Measurements from ENCODE around the gene POLN.

The POLN gene

GRCh38 chr4:2061186-2062131, 180.5 kb downstream of the POLN start:
- TF ChIP-seq CTCF (IDR thresholded peaks at IDR 0.05; ENCODE audit: unreplicated experiment in 3 of 3): no peak
- Mint-ChIP-seq H3K27me3 (ENCODE audit: low read depth) (peaks cover 24% of the 10 kb centered on the region), H3K9me3 (no peaks in the 10 kb centered on the region), H3K36me3 (ENCODE audit: low read depth) (no peaks in the 10 kb centered on the region), H3K27ac (no peak overlapping the region), H3K4me3 (peak overlapping the region; percentile 20 to 51 (median 32)), H3K4me1 (peaks cover 4% of the 10 kb centered on the region)

- Mint-ChIP-seq H3K27me3 (ENCODE audit: low read depth) (peaks cover 32% of the 10 kb centered on the region), H3K36me3 (ENCODE audit: low read depth) (no peaks in the 10 kb centered on the region), H3K9me3 (no peaks in the 10 kb centered on the region), H3K27ac (no peak overlapping the region), H3K4me1 (peaks cover 4% of the 10 kb centered on the region), H3K4me3 (peak overlapping the region; percentile 39 to 70 (median 59))
- no peak for TF ChIP-seq CTCF (IDR thresholded peaks at IDR 0.05; ENCODE audit: unreplicated experiment in 3 of 3)
Measured at GRCh38 chr4:2060611-2061185, 181.2 kb downstream of the POLN start.

GRCh38 chr4:2059726-2060602, 182.0 kb downstream of the POLN start:
- Mint-ChIP-seq H3K36me3 (ENCODE audit: low read depth) (no peaks in the 10 kb centered on the region), H3K4me3 (peak overlapping the region in 1 of 3 experiments; percentile 46), H3K27ac (no peak overlapping the region), H3K27me3 (ENCODE audit: low read depth) (peaks cover 39% of the 10 kb centered on the region), H3K4me1 (peaks cover 4% of the 10 kb centered on the region), H3K9me3 (no peaks in the 10 kb centered on the region)
- TF ChIP-seq CTCF (IDR thresholded peaks at IDR 0.05; ENCODE audit: unreplicated experiment in 3 of 3): no peak

- Mint-ChIP-seq H3K4me3 (peak within 1 kb of the TSS in 2 of 3 experiments; percentile 40 to 60), H3K27me3 (ENCODE audit: low read depth) (peaks cover 43% of the 10 kb centered on the region), H3K9me3 (peaks cover under 1% of the 10 kb centered on the region)
Measured at GRCh38 chr4:2059046-2059725, 182.7 kb downstream of the POLN start, which contains the start of gene NAT8L. TSS of gene NAT8L (plus strand) at chr4:2059327. CDS start at chr4:2059512, 185 bp downstream.

More at GRCh38 chr4:2059046-2059725, 182.7 kb downstream of the POLN start, which contains the start of gene NAT8L:
- no peak for TF ChIP-seq CTCF (IDR thresholded peaks at IDR 0.05; ENCODE audit: unreplicated experiment in 3 of 3)
- no peak within 1 kb of the TSS for H3K27ac Mint-ChIP-seq
- peaks cover 4% of the 10 kb centered on the region for H3K4me1 Mint-ChIP-seq
- no peaks in the 10 kb centered on the region for H3K36me3 Mint-ChIP-seq (ENCODE audit: low read depth)

Data from nephron (organoid).